Globus pallidus (tissue), 1 donor: ENCODE measurements around the gene ICAM2.

Experiments
- DNase-seq: peaks from one replicate; pipeline ENCODE4 v3.0.0-alpha.2; 2015; ENCODE audit warnings: low spot score

The ICAM2 gene

GRCh38 chr17:63974594-63975192 lies 45.7 kb downstream of the ICAM2 start:
- DNase-seq, result no peak

GRCh38 chr17:63973930-63974593 lies 46.4 kb downstream of the ICAM2 start:
- no peak for DNase-seq

GRCh38 chr17:63973247-63973646 lies 47.2 kb downstream of the ICAM2 start:
- DNase-seq, result no peak

- no peak for DNase-seq
Observed at GRCh38 chr17:63972796-63973195, 47.6 kb downstream of the ICAM2 start, which contains the start of gene SCN4A. Gene SCN4A, minus strand, starts transcription at chr17:63972918. Its CDS starts 77 bp downstream, at chr17:63972841.

- no peak for DNase-seq
Observed at GRCh38 chr17:63969278-63969677, 51.2 kb downstream of the ICAM2 start.

- DNase-seq, result no peak
Observed at GRCh38 chr17:63967953-63968352, 52.5 kb downstream of the ICAM2 start.

- no peak for DNase-seq
Observed at GRCh38 chr17:63966646-63967264, 53.7 kb downstream of the ICAM2 start.

GRCh38 chr17:63963123-63963522 lies 57.3 kb downstream of the ICAM2 start:
- DNase-seq, result no peak

GRCh38 chr17:63962298-63962744 lies 58.1 kb downstream of the ICAM2 start:
- DNase-seq, result no peak

- DNase-seq, result no peak
Observed at GRCh38 chr17:63961355-63962212, 58.8 kb downstream of the ICAM2 start.

GRCh38 chr17:63960430-63960829 lies 60.0 kb downstream of the ICAM2 start:
- DNase-seq, result no peak

GRCh38 chr17:63960006-63960405 lies 60.4 kb downstream of the ICAM2 start:
- DNase-seq, result no peak

- DNase-seq, result no peak
Observed at GRCh38 chr17:63956296-63956920, 64.0 kb downstream of the ICAM2 start.

GRCh38 chr17:63955791-63956190 lies 64.6 kb downstream of the ICAM2 start:
- DNase-seq, result no peak

- DNase-seq, result no peak
Observed at GRCh38 chr17:63955232-63955631, 65.2 kb downstream of the ICAM2 start.

- no peak for DNase-seq
Observed at GRCh38 chr17:63954402-63955063, 65.9 kb downstream of the ICAM2 start.
